Glomerular visceral epithelial cell (primary cell): Measurements from ENCODE around the gene SRRM2.
"Not testable (repeated sequence)": the region's sequence is repeated elsewhere in the genome, so short reads cannot be mapped to it uniquely, and the experiment has no call there.

Experiments
- DNase-seq: peaks from one replicate; pipeline ENCODE4 v3.0.0-alpha.2; 2016; ENCODE audit errors: extremely low spot score

Gene SRRM2

GRCh38 chr16:2715064-2715463 lies 37.4 kb upstream of the SRRM2 start:
- DNase-seq: no peak

- peak; percentile 50 for DNase-seq
Measured at GRCh38 chr16:2715519-2715918, 36.9 kb upstream of the SRRM2 start.

GRCh38 chr16:2715966-2716885 lies 36.2 kb upstream of the SRRM2 start:
- DNase-seq: no peak

GRCh38 chr16:2716948-2717347 lies 35.5 kb upstream of the SRRM2 start:
- DNase-seq: no peak

GRCh38 chr16:2717383-2718263 lies 34.8 kb upstream of the SRRM2 start:
- no peak for DNase-seq

GRCh38 chr16:2719328-2720063 lies 32.9 kb upstream of the SRRM2 start:
- DNase-seq: no peak

- DNase-seq: no peak
Measured at GRCh38 chr16:2720064-2720457, 32.4 kb upstream of the SRRM2 start, which contains the start of gene PRSS27. Gene PRSS27 (minus strand): TSS chr16:2720224. CDS start chr16:2720160, 64 bp downstream.

GRCh38 chr16:2720719-2721633 lies 31.5 kb upstream of the SRRM2 start:
- DNase-seq: peak; percentile 86

GRCh38 chr16:2721634-2722173 lies 30.7 kb upstream of the SRRM2 start:
- not testable (repeated sequence) for DNase-seq

- no peak for DNase-seq
Measured at GRCh38 chr16:2724088-2724676, 28.3 kb upstream of the SRRM2 start.

- DNase-seq: no peak
Measured at GRCh38 chr16:2724816-2725348, 27.6 kb upstream of the SRRM2 start.

- no peak for DNase-seq
Measured at GRCh38 chr16:2726923-2727322, 25.5 kb upstream of the SRRM2 start.

GRCh38 chr16:2728034-2728433 lies 24.4 kb upstream of the SRRM2 start:
- DNase-seq: no peak

GRCh38 chr16:2734844-2735515 lies 17.5 kb upstream of the SRRM2 start:
- no peak for DNase-seq

- no peak for DNase-seq
Measured at GRCh38 chr16:2736476-2737237, 15.8 kb upstream of the SRRM2 start.

GRCh38 chr16:2737238-2737605 lies 15.2 kb upstream of the SRRM2 start:
- DNase-seq: no peak

GRCh38 chr16:2737895-2738418 lies 14.5 kb upstream of the SRRM2 start:
- DNase-seq: no peak

- no peak for DNase-seq
Measured at GRCh38 chr16:2738615-2739014, 13.8 kb upstream of the SRRM2 start.
